GM21360 (cell line): ENCODE measurements around the gene MTFR2.

Experiments
- ATAC-seq: cut with Tn5 transposase; IDR thresholded peaks from one replicate; pipeline ENCODE4 v1.9.1; 2021; ENCODE audit warnings: mild to moderate bottlenecking, moderate library complexity; ENCODE audit not compliant: unreplicated experiment

MTFR2 gene

GRCh38 chr6:136189104-136189503 is 61.0 kb downstream of the MTFR2 start:
- no peak for ATAC-seq

GRCh38 chr6:136188486-136188885 is 61.6 kb downstream of the MTFR2 start:
- ATAC-seq: no peak

GRCh38 chr6:136186363-136186762 is 63.7 kb downstream of the MTFR2 start:
- ATAC-seq: no peak

- ATAC-seq: no peak
Observed at GRCh38 chr6:136184738-136185137, 65.4 kb downstream of the MTFR2 start.

GRCh38 chr6:136181861-136182260 is 68.2 kb downstream of the MTFR2 start:
- no peak for ATAC-seq

- no peak for ATAC-seq
Observed at GRCh38 chr6:136181512-136181833, 68.6 kb downstream of the MTFR2 start.
